NCI-H1436 treated with DMSO at 0.1 percent for 48 hours (cell line): ENCODE data around the gene ZNF750.

ENCODE experiments used
- DNase-seq: peaks from one replicate; lab custom pipeline; 2025; lab: John Stamatoyannopoulos, UW

ZNF750 gene

GRCh38 chr17:82839617-82840292, at the start of gene ZNF750:
TSS of gene ZNF750 (minus strand) at chr17:82840022. CDS start at chr17:82832454, 7,568 bp downstream.
- no peak for DNase-seq

DNA sequence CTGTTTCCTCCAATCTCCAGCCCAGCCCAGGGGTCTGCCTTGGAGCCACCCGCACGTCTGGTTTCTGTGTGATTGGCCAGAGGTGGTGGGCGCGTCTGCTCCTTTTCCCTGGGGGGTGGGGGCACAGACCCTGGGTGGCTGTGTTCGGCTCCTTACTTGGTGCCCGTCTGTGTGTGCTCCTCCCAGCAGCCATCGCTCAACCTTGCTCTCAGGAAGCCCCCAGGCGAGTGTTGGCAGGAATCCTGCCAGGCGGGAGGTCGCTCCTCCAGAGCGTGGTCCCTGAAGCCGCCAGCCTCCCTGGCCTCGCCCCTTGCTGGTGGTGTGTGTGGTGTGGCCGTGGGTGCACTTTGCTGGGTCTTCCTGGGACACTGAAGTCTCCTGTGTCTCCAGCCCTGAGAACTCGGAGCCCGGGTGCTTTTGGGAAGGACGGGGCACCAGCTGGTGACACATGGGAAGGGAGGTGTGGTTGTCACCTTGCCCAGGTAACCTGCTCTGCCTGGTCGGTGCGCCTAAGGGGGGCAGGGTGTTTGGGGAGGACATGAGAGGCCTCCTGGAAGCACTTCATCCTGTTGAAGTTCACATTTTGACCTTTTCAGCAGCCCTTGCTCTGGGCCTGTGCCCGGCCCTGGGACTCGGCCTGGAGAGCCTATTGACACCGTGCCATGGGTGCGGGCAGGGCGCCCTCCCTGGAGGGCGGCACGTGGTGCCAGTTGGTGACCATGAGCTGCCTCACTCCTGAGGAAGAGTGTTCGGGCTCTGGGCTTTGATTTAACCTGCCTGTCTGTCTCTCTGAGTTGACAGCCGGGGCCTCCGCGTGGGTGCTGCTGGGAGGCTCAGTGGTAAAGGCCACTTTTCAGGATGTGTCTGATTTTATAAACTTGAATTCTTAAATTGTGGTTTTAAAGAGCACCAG, 49.0 kb upstream of the ZNF750 start:
- DNase-seq: no peak

GRCh38 chr17:82887255-82888164, 47.7 kb upstream of the ZNF750 start:
- no peak for DNase-seq

- no peak for DNase-seq
Measured at GRCh38 chr17:82884970-82885353, 45.1 kb upstream of the ZNF750 start.

DNA sequence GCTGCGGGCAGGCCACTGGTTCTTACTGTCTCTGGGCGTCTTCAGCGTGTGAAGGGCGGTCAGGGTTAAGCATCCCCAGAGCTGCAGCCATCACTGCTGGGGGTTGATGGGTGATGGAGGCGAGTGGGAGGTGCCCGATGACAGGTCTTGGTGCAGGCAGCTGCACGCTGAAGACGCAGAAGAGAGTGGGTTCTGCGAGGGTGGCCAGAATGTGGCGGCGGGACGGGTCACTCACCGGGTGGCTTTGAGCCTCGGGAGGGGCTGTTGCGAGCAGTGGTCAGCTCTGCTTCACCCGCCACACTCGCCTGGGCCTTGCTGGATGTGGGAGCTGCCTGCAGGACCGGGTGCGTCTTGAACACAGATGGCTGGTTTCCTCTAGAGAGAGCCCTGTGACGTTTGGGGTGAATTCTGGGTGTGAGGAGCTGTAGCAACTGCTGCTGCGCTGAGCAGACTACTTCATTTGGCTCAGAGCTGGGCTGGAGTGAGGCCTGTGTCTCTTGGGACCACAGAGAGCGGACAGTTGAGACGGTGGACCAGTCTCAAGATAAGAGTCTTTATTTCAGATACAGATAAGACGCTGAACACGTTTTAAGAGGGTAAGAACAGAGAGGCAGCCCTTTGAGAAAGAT, 44.6 kb upstream of the ZNF750 start:
- no peak for DNase-seq

DNA sequence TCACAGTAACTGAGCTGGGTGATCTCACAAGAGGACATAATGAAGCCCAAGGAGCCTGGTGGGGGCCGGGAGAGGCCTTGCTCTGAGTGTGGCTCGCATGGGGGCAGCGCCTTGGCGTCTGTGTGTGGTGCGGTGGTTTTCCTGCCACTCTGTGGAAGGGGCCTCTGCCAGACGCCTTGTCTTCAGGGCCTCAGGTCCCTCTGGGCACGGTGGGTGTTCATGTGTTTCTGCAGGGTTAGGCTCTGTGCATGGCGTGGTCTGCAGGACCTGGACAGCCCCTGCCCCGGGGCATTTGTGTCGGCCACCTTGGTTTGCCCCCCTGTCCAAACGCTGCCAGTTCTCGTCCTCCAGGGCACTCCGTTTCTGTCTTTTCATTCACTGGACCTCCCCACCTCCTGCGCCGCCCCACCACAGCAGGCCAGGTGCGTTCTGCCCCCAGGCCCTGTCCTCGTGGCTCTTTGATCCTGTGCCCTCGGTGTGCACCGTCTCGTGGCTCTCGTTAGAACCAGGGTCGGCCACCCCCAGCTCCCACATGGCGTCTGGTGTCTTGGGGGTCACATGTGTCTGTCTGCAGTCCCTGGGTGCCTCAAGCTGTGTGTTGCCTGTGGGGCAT, 43.7 kb upstream of the ZNF750 start:
- no peak for DNase-seq

DNA sequence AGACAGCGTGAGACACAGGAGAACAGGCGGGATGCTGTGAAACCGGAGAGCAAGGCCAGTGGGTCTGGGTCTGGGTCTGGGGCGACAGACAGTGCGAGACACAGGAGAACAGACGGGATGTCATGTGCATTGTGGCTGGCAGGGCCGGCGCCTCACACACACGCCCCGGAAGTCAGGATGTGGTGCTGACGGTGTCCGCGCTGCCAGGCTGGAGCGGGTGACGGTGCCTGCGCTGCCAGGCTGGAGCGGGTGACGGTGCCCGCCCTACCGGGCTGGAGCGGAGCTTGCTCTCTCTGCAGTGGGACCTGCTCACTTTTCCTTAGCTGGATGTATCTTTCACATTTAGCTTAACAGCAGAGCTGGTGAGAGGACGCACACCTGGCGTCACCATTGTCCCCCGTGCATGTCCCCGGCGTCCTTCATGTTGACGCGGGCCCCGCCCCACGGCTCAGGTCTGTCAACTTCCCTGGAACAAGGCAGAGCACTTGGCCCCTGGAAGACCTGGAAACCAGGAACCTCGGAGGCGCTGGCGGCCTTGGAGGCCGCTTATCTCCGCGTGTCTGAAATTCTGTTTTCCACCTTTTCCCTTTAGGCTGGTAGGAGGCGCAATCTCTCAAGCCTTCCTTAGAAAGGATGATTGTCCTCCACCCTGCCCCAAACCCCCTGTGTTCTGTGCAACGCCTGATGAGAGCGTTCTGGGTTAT, 43.0 kb upstream of the ZNF750 start:
- no peak for DNase-seq

GRCh38 chr17:82881900-82882714, 42.3 kb upstream of the ZNF750 start:
- DNase-seq: no peak

DNA sequence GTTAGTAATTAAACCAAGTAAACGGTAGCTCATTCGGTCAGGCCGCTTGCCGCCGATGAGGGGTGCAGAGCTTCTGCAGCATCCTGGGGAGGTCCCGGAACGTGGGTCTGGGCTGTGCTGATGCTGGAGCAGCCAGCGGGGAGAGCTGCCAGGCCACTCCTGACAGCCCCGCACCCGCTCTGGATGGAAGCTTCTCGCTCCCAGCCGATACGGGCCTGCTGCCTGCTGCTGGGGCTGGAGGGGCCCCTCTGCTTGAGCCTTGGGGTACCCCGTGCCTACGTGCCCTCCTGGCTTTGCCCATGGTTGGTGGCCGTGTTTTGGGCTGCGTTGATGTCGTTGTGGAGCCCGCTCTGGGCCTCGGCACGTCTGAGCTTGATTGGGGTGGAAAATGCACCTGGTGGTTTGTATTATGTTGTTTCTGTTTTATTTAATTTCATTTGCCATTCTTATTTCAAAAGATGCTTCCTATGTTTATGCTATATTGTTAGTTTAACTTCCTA, 41.6 kb upstream of the ZNF750 start:
- DNase-seq: no peak

GRCh38 chr17:82880620-82881323, 41.0 kb upstream of the ZNF750 start:
- DNase-seq: no peak

DNA sequence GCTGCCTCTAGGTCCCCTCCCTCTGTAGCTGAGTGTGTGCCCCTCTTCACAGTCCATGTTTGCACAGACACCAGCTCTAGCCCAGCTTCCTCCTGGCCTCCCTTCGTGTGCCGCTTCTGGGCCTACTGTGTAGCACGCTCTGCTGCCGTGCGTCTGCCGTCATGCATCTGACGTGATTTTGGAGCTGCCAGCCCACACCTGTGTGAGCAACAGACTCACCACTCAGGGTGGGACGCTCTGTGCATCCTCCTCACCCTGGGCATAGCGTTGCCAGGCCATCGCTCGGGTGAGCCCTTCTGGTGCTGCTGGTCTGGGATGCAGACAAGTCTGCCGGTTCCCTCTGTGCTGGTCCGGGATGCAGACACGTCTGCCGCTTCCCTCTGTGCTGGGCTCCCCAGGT, 39.4 kb upstream of the ZNF750 start:
- DNase-seq: no peak

GRCh38 chr17:82878527-82878926, 38.7 kb upstream of the ZNF750 start:
- no peak for DNase-seq

GRCh38 chr17:82876602-82877379, 37.0 kb upstream of the ZNF750 start:
- DNase-seq: no peak

DNA sequence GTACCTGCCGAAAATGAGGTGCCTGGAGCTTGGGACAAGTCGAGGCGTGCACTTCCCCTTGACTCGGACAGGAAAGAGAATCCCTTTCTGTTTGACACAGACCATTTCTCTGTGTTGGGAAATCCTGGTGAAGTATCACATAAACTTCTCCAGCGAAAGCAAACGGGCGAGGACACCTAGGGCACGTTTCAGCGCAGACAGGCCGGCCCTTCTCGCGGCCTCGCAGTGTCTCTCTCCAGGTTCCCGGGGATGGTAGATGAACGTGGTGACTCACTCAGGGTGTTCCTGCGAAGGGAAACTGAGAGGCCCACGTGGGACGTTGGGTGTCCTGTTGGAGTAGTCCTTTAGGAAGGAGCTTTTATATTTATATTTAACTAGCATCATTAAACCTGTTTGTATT, 36.3 kb upstream of the ZNF750 start:
- DNase-seq: no peak

- DNase-seq: no peak
Measured at GRCh38 chr17:82875407-82875856, 35.6 kb upstream of the ZNF750 start.

GRCh38 chr17:82874011-82874835, 34.4 kb upstream of the ZNF750 start:
- DNase-seq: no peak

DNA sequence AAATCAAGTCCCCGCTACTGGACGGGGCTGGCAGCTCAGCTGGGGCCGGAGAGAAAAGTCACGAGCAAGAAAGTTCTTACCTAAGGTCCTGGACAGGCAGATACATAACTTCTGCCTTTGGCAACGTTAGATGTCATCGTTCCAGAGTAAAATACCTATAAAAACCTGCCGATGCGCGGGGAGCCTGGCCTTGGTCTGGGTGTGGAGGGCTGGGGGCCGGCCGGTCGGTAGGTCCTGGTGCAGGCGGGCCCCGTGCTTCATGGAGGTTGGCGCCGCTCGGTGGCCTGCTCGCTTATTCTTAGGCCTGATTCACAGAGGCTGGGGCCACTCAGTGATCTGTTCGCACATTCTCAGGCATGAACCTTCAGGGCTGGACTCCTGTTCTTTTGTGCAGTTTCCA, 33.7 kb upstream of the ZNF750 start:
- no peak for DNase-seq
